NCI-H146 (cell line): ENCODE measurements around the gene ANKRD18A.

Experiments used
- DNase-seq: peaks from one replicate; lab custom pipeline; 2025; lab: John Stamatoyannopoulos, UW

Gene ANKRD18A

GRCh38 chr9:38620483-38621433 lies at the start of gene ANKRD18A:
Gene ANKRD18A (minus strand): TSS chr9:38620596. CDS start chr9:38620285, 311 bp downstream.
- peak; percentile 95 for DNase-seq

GRCh38 chr9:38668791-38669466 lies 48.5 kb upstream of the ANKRD18A start:
- no peak for DNase-seq

- DNase-seq = no peak
Measured at GRCh38 chr9:38662763-38663593, 42.6 kb upstream of the ANKRD18A start.

- DNase-seq = no peak
Measured at GRCh38 chr9:38659538-38659937, 39.1 kb upstream of the ANKRD18A start.

- no peak for DNase-seq
Measured at GRCh38 chr9:38656896-38657295, 36.5 kb upstream of the ANKRD18A start.

GRCh38 chr9:38652486-38652885 lies 32.1 kb upstream of the ANKRD18A start:
- DNase-seq = no peak

GRCh38 chr9:38652044-38652443 lies 31.6 kb upstream of the ANKRD18A start:
- no peak for DNase-seq

- DNase-seq = no peak
Measured at GRCh38 chr9:38651400-38652042, 31.1 kb upstream of the ANKRD18A start.

GRCh38 chr9:38650564-38650963 lies 30.2 kb upstream of the ANKRD18A start:
- DNase-seq = no peak

- DNase-seq = no peak
Measured at GRCh38 chr9:38649731-38650363, 29.5 kb upstream of the ANKRD18A start.

- no peak for DNase-seq
Measured at GRCh38 chr9:38644601-38645000, 24.2 kb upstream of the ANKRD18A start.

- no peak for DNase-seq
Measured at GRCh38 chr9:38643815-38644173, 23.4 kb upstream of the ANKRD18A start.

GRCh38 chr9:38642951-38643814 lies 22.8 kb upstream of the ANKRD18A start:
- DNase-seq = no peak

GRCh38 chr9:38641985-38642864 lies 21.8 kb upstream of the ANKRD18A start:
- peak; percentile 70 for DNase-seq

GRCh38 chr9:38641142-38641541 lies 20.7 kb upstream of the ANKRD18A start:
- no peak for DNase-seq

- no peak for DNase-seq
Measured at GRCh38 chr9:38639577-38639940, 19.2 kb upstream of the ANKRD18A start.

GRCh38 chr9:38638881-38639576 lies 18.6 kb upstream of the ANKRD18A start:
- no peak for DNase-seq

- DNase-seq = no peak
Measured at GRCh38 chr9:38634315-38634714, 13.9 kb upstream of the ANKRD18A start.

GRCh38 chr9:38629511-38629910 lies 9.1 kb upstream of the ANKRD18A start:
- no peak for DNase-seq
